GM12873 (cell line): Measurements from ENCODE around the gene CSF1.

Experiments used
- TF ChIP-seq, protein P1 (sequence below): IDR thresholded peaks from 2 replicates; pipeline ENCODE4 v1.5.1; 2012; ENCODE audit warnings: low read depth, mild to moderate bottlenecking, moderate library complexity, low read length, control low read depth; ENCODE audit not compliant: insufficient read depth; ENCODE audit errors: missing control alignments

Gene CSF1

DNA sequence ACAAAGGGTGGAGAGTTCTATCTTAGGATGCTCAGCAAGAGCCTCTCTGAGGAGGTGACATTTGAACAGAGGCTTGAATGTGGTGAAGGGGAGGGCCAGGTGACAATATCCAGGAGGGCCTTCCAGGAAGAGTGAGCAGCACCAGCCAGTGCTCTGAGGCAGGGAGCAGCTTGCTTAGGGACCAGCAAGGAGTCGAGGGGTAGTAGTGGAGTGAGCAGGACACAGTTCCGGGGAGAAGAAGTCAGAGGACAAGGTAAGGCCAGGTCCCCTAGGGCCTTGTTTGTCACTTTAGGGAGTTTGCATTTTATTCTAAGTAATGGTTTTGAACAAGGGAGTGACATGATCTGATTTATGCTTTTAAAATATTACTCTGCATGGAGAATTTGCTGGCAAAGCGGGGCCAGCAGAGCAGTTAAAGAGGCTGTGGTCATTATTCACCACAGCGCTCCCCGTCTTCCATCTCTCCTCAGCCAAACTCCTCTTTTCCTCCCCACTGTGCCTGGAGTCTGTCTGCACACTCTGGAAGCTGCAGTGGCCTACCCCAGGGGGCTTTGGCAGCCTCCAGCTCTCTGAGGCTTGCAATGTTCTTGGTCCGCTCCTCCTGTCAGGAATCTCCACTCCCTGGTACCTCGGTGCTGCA lies 17.0 kb upstream of the CSF1 start:
- TF ChIP-seq, protein P1, sequence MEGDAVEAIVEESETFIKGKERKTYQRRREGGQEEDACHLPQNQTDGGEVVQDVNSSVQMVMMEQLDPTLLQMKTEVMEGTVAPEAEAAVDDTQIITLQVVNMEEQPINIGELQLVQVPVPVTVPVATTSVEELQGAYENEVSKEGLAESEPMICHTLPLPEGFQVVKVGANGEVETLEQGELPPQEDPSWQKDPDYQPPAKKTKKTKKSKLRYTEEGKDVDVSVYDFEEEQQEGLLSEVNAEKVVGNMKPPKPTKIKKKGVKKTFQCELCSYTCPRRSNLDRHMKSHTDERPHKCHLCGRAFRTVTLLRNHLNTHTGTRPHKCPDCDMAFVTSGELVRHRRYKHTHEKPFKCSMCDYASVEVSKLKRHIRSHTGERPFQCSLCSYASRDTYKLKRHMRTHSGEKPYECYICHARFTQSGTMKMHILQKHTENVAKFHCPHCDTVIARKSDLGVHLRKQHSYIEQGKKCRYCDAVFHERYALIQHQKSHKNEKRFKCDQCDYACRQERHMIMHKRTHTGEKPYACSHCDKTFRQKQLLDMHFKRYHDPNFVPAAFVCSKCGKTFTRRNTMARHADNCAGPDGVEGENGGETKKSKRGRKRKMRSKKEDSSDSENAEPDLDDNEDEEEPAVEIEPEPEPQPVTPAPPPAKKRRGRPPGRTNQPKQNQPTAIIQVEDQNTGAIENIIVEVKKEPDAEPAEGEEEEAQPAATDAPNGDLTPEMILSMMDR: no peak

GRCh38 chr1:109894823-109895719 lies 15.6 kb upstream of the CSF1 start:
- TF ChIP-seq, protein P1: no peak

DNA sequence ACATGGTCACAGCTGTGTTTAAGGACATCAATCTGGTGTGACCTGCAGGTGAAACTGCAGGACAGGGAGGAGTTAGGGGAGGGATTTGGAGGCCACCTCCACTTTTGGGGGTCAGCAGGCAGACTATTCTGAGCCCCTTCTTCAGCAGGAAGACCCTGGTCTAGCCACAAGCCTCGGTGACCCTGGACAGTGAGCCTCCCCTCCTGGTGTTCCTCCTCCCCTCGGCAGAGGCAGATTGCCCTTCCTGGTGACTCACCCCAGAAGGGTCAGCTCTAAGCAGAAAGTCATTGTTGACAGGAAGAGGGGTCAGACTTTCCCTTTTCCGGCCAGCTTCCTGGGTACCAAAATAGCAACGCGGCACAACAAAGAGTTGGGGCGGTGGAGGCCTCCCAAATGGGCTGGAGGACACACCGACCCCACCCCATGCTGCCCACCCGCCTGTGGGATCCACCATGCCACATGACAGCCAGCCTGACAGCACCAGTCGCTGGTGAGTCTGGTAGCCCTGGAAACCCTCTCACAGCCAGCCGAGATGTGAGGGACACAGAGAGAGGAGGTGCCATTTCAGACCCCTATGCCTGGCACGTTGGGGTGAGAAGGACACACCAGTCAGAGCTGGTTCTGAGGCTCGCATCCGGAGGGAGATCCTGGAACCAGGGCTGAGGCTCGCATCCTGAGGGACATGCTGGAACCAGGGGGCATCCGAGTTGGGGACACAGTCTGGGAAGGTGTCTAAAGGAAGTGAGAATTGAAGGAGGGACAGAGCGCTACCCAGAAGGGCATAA lies 14.7 kb upstream of the CSF1 start:
- TF ChIP-seq, protein P1: no peak

DNA sequence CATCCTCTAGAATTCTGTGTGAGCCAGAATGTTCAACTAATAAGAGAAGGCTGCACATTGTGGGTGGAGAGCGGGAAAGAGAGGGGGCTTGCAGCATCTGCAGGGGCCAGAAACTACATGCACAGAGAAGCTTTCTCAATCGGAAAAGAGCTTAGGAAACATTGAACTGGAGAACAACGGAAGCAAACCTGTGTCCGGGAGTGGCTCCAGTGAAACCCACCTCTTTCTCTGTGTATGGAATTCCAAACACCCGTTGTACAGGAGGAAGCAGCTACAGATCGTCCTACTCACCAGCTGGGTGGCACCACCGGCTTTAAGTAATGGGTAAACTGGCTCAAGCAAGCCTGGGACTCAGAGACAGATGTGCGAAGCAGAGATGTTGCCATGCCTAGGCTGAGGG lies 14.0 kb upstream of the CSF1 start:
- TF ChIP-seq, protein P1: no peak

GRCh38 chr1:109897259-109897955 lies 13.2 kb upstream of the CSF1 start:
- TF ChIP-seq, protein P1: no peak

- TF ChIP-seq, protein P1: no peak
Measured at GRCh38 chr1:109898842-109899241, 11.8 kb upstream of the CSF1 start.

DNA sequence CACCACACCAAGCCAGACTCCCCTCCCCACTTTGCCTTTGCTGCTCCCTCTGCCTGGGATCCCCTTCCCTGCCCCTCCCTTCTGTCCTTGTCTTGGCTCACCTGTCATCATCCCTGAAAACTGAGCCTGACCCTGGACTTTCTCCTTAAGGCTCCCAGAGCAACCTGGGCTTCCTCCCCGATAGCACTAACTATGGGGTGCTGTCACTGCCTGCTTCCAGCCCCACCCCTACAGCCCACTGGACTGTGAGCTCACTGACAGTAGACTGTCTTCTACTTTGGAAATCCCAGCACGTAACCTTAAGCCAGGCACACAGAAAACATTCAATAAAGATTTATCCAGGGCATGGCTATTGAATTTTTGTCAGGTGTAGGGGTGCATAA lies 9.5 kb upstream of the CSF1 start:
- TF ChIP-seq, protein P1: no peak
